ENCODE measurements around the gene GH2.
"Not testable (repeated sequence)": the region's sequence is repeated elsewhere in the genome, so short reads cannot be mapped to it uniquely, and the experiment has no call there.

The GH2 gene

DNA sequence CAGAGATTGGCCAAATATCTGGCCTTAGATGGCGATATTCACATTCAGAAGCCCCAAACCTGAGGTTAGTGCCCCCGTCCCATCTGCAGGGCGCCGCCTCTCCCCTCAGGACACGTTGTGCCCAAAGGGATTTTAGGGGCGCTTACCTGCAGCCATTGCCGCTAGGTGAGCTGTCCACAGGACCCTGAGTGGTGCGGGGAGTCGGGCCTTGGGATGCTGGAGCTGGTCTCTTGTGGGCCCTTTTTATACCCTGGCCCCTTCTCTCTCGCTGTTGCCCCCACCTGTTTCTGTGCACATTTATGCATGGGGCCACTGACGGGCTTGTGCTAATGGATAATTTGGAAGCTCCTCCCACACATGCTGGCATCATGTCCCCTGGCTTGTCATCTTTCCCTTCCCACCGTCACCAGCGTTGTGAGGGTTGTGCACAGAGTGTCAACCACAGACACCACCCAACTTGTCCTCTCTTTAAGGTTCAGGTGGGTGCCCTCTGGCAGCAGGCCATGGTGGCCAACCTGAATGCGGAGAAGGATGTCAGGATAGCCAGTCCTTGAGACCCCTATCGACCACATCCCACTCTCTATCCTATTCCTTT lies 29.4 kb upstream of the GH2 start, which contains the start of gene CSHL1:
TSS of gene CSHL1 (minus strand) at position 218 of the 595 bp plus-strand sequence. CDS start at position 156, 62 bp downstream.
- no peak for DNase-seq (ENCODE audit: low read depth, low spot score)

DNA sequence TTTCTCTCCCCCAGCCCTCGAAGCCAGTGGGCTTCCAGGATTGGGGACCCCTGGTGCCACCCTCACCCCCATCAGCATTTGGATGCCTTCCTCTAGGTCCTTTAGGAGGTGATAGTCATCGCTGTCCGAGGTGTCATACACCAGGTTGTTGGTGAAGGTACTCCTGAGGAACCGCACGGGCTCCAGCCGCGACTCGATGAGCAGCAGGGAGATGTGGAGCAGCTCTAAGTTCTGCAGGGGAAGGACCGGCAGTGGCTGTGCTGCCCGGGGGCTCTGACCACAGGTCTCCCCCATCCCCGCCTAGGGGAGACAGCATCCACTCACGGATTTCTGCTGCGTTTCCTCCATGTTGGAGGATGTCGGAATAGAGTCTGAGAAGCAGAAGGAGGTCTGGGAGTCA lies 28.4 kb upstream of the GH2 start:
- no peak for DNase-seq (ENCODE audit: low read depth, low spot score)

DNA sequence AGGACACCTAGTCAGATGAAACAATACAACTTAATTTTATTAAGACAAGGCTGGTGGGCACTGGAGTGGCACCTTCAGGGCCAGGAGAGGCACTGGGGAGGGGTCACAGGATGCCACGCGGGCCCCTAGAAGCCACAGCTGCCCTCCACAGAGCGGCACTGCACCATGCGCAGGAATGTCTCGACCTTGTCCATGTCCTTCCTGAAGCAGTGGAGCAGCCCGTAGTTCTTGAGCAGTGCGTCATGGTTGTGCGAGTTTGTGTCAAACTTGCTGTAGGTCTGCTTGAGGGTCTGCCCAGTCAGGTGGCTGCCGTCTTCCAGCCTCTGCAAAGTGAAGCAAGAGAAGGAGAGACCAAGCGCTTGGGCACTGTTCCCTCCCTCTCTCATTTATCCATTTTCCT lies 27.8 kb upstream of the GH2 start:
- DNase-seq (ENCODE audit: low read depth, low spot score) = not testable (repeated sequence)

DNA sequence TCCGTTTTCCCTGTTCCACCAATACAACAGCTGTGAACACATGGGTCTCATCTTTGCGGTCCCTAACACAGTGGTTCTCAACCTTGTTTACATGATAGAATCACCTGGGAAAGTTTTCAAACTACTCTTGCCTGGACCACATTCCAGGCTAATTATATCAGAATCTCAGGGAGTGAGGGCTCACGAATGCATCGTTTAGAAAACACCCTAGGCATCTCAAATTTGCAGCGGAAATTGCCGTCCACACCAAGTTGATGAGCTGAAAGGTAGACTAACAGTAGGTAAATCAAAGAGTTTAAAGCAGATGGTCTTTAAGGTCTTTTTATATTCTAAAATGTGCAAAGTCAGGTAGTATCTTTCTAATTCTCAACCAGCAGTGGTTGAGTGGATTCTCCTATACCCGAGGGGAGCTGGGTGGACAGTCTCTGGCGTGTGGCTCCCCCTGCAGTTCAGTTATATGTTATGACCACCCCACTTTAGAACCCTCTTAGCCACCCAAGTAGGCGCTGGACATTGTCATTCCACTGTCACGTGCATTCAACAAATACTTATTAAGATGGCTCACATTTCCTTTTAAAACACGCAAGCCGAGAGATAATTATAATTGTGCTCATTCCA lies 25.5 kb upstream of the GH2 start:
- DNase-seq (ENCODE audit: low read depth, low spot score) = not testable (repeated sequence)

DNA sequence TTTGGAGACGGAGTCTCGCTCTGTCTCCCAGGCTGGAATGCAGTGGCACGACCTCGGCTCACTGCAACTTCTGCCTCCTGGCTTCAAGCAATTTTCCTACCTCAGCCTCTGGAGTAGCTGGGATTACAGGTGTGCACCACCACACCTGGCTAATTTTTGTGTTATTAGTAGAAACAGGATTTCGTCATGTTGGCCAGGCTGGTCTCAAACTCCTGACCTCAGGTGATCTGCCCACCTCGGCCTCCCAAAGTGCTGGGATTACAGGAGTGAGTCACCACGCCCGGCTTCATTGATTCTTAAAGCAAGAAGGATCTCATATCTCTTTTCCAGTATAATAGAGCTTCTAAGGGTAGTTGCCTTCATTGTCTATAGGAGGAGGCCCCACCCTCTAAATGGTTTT lies 23.1 kb upstream of the GH2 start:
- DNase-seq (ENCODE audit: low read depth, low spot score) = not testable (repeated sequence)

DNA sequence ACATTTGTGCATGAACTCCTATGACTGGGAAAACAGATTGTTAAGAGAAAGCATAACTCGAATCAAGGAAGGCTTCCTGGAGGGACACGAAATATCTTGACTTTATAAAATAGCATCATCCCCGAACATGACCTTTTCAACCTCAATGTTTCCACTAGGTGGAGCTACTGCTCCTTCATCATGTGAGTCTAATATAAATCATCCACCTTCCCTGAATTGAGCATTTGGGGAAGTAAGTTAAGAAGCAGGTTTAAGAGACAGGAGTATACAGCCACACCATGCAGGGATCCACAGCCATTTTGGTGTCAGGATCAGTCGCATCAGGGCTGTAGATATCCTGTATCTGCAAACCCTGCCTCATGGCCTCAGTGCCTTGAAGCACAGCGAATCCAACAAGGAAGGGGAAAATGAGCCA lies 22.1 kb upstream of the GH2 start:
- DNase-seq (ENCODE audit: low read depth, low spot score) = not testable (repeated sequence)

DNA sequence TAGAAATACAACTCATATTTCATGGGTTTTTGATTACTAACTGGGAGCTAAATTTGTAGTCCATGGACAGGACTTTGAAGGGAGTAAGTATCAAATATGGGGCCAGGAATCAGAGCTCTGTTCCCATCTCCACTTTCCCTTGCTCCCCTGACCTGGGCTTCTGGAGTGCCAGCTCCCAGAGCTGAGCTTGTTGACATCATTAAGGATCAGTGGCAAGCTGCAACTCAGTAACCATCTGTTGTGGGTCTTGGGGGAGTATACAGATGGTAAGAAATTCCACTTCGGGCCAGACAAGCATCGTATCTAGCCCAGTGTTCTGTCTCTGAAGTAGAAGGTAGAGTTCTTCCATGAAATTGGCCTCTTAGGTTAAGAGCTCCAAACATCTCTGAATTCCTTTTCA lies 20.2 kb upstream of the GH2 start:
- DNase-seq (ENCODE audit: low read depth, low spot score) = not testable (repeated sequence)

DNA sequence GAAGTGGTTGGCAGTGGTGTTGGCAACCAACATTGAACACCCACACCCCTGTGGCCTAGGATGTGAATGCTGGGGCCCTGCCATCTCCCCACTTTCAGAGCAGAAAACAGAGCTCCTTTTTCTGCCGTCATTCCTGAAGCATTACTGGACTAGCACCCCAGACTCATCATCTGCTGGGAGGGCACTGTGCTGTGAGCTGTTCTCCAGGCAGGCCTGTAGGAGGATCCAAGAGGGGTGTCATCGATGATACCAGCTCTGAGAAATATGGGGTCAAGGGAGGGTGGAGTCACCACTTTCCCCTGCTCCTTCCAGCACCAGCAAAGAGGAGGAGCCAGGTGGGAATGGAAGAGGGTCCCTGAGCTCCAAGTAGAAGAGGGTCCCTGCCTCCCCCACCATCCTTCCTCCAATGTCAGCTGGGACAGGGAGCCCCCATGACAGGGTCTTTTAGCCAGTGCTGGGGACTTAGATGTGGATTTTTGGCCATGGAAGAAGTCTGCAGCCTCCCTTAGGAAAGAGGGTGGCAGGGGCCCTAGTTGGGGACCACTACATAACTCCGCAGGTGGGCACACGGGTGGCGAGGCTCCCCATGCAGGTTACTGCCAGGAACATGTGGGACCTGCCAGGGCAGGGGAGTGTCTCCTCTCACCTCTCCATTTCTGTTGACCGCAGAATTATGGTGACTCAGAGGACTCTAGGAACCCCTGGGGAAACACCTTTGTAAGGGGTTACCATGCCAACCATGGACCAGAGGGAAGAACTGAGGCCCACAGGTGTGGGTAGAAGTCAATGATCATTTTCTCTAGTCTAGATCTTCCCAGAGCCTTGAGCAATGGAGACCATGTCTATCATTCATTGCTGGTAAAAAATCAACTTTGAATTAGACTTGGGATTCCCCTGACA lies 17.4 kb upstream of the GH2 start:
- not testable (repeated sequence) for DNase-seq (ENCODE audit: low read depth, low spot score)

DNA sequence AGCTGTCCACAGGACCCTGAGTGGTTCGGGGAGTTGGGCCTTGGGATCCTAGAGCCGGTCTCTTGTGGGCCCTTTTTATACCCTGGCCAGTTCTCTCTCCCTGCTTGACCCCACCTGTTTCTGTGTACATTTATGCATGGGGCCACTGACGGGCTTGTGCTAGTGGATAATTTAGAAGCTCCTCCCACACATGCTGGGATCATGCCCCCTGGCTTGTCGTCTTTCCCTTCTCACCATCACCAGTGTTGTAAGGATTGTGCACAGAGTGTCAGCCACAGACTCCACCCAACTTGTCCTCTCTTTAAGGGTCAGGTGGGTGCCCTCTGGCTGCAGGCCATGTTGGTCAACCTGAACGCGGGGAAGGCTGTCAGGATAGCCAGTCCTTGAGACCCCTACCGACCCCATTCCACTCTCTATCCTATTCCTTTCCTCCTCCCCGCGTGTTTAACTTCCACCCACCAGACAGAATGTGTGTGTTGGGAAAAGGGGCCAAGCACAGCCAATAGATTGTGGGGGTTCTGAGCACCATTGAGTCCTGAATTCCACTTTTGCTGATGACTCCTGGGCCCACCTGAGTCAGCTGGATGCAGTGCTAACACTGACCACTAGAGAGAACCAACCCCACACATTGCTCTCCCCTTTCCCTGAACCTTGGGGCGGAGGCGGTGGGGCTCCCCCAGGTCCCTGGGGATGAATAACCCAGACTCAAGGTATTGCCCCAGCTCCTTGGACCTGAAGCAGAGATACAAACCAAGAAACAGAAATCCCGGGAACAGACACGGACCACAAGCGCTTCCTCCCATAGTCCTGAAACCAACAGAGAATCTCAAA lies 15.0 kb upstream of the GH2 start, which contains the start of gene CSH1:
TSS of gene CSH1 (minus strand) at position 51 of the 831 bp plus-strand sequence. CDS start 63 bp downstream, outside the sequence.
- DNase-seq (ENCODE audit: low read depth, low spot score) = not testable (repeated sequence)

DNA sequence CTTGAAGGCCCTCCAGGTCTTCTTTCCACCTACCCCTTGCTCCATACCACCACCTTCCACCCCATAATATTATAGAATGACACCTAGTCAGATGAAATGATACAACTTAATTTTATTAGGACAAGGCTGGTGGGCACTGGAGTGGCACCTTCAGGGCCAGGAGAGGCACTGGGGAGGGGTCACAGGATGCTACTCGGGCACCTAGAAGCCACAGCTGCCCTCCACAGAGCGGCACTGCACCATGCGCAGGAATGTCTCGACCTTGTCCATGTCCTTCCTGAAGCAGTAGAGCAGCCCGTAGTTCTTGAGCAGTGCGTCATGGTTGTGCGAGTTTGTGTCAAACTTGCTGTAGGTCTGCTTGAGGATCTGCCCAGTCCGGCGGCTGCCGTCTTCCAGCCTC lies 13.1 kb upstream of the GH2 start:
- not testable (repeated sequence) for DNase-seq (ENCODE audit: low read depth, low spot score)

DNA sequence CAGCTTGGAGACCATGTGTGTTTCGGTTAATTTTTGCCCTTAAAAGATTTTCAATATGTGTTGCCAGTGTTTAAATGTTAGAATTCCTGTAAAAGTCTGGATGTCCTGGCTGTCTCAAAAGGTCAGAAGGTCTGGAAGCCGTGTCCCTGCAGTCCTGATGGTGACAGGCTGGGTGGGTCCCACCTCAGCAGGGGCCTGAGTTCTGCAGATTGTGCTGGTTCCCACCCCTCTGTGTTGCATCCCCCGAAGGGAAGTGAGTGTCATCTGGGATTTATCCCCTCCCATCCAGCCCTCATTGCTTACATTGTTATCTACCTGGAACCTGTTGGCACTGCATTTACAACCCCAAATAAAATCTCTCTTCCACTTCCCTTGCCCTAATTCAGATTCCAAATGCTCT lies 12.3 kb upstream of the GH2 start:
- DNase-seq (ENCODE audit: low read depth, low spot score) = not testable (repeated sequence)

DNA sequence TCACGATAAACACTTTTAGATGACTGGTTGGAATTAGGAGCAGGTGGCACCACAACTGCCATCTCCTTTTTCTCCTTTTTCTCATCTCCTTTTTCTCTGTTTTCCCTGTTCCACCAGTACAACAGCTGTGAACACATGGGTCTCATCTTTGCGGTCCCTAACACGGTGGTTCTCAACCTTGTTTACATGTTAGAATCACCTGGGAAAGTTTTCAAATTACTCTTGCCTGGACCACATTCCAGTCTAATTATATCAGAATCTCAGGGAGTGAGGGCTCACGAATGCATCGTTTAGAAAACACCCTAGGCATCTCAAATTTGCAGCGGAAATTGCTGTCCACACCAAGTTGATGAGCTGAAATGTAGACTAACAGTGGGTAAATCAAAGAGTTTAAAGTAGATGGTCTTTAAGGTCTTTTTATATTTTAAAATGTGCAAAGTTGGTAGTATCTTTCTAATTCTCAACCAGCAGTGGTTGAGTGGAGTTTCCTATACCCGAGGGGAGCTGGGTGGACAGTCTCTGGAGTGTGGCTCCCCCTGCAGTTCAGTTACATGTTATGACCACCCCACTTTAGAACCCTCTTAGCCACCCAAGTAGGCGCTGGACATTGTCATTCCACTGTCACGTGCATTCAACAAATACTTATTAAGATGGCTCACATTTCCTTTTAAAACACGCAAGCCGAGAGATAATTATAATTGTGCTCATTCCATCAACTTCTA lies 10.7 kb upstream of the GH2 start:
- not testable (repeated sequence) for DNase-seq (ENCODE audit: low read depth, low spot score)

DNA sequence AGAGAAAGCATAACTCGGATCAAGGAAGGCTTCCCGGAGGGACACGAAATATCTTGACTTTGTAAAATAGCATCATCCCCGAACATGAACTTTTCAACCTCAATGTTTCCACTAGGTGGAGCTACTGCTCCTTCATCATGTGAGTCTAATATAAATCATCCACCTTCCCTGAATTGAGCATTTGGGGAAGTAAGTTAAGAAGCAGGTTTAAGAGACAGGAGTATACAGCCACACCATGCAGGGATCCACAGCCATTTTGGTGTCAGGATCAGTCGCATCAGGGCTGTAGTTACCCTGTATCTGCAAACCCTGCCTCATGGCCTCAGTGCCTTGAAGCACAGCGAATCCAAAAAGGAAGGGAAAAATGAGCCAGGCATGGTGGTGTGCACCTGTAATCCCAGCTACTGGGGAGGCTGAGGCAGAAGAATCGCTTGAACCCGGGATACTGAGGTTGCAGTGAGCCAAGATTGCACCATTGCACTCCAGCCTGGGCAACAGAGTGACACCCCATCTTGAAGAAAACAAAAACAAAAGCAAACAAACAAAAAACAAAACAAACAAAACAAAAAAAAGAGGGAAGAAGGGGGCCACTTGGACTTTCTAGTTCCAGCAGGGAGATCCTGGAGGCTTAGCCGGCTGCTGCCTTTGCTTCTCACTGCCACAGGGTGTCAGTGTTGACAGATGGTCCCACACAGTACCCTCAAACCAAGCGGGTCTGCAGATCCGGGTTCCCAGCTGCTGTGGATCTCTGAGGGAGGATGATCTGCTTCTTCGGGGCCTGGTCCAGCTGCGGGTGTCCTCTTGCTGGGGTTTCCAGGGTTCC lies 7.5 kb upstream of the GH2 start:
- DNase-seq (ENCODE audit: low read depth, low spot score) = not testable (repeated sequence)

DNA sequence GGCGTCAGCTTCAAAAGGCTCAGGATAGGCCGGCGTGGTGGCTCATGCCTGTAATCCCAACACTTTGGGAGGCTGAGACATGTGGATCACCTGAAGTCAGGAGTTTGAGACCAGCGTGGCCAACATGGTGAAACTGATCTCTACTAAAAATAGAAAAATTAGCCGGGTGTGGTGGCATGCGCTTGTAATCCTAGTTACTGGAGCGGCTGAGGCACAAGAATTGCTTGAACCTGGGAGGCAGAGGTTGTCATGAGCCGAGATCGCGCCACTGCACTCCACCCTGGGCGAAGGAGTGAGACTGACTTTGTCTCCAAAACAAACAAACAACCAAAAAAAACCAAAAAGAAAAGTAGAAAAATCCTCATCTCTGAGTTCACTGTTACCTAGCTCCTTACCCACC lies 3.4 kb upstream of the GH2 start:
- DNase-seq (ENCODE audit: low read depth, low spot score) = not testable (repeated sequence)

DNA sequence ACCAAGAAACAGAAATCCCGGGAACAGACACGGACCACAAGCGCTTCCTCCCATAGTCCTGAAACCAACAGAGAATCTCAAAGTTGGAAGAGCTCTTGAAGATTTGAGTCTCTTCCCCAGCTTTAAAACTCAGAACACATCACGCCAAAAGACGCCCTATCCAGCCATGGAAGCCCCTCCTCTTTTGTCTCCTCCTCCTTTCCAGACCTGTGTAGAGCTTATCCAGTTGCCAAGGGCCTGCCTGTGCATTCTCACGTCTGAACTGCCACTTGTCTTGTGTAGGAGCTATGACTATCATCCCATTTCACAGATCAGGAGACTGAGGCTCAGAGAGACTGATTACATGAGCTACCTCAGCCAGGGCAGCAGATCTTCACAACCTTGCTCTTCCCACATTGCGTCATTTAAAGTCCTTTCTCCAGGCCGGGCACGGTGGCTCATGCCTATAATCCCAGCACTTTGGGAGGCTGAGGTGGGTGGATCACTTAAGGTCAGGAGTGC lies 932 bp upstream of the GH2 start:
- not testable (repeated sequence) for DNase-seq (ENCODE audit: low read depth, low spot score)

DNA sequence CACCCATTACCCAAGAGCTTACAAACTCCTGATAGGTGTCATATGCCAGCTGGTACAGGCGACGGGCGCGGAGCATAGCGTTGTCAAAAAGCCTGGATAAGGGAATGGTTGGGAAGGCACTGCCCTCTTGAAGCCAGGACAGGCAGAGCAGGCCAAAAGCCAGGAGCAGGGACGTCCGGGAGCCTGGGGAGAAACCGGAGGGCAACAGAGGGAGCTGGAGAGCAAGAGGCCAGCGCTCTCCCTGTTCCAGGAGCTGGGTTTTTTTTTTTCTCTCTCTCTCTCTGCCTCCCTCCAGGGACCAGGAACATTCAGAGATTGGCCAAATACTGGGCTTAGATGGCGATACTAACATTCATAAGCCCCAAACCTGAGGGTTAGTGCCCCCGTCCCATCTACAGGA lies 407 bp downstream of the GH2 start:
- not testable (repeated sequence) for DNase-seq (ENCODE audit: low read depth, low spot score)

DNA sequence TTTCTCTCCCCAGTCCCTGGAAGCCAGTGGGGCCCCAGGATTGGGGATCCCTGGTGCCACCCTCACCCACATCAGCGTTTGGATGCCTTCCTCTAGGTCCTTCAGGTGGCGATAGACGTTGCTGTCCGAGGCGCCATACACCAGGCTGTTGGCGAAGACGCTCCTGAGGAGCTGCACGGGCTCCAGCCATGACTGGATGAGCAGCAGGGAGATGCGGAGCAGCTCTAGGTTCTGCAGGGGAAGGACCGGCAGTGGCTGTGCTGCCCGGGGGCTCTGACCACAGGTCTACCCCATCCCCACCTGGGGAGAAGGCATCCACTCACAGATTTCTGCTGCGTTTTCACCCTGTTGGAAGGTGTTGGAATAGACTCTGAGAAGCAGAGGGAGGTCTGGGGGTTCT lies 1.0 kb downstream of the GH2 start:
- no peak for DNase-seq (ENCODE audit: low read depth, low spot score)

DNA sequence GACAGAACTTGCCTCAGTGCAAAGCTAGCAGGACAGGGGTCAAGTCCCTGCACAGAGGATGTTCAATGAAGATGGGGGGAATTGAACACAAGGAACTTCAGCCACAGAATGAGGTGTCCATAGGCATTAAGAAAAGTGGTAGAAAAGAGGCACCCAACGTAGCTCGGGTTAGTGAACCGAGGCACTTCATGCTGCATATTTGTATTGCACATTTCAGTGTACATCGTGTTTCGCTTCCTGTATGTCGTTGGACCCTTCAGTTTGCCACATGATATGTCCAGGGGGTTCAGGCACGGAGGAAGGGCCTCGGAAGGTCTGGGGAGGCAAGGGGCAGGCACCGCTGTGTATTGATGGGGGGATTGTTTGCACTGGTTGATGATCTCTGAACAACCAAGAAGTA lies 3.3 kb downstream of the GH2 start:
- DNase-seq (ENCODE audit: low read depth, low spot score) = not testable (repeated sequence)

DNA sequence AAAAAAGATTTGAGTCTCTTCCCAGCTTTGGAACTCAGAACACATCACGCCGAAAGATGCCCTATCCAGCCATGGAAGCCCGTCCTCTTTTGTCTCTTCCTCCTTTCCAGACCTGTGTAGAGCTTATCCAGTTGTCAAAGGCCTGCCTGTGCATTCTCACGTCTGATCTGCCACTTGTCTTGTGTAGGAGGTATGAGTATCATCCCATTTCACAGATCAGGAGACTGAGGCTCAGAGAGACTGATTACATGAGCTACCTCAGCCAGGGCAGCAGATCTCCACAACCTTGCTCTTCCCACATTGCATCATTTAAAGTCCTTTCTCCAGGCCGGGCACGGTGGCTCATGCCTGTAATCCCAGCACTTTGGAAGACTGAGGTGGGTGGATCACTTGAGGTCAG lies 7.1 kb downstream of the GH2 start:
- not testable (repeated sequence) for DNase-seq (ENCODE audit: low read depth, low spot score)

All from activated naive CD8-positive, alpha-beta T cell treated with anti-CD3 and anti-CD28 coated beads, Interleukin-2, amount 50 U/mL, for 16 hours (primary cell).